Lower lobe of right lung (tissue), 2 donors: ENCODE results near the gene TXNDC15. TPM values are rescaled to one million over a fixed set of nuclear protein-coding genes. Genes with fewer than 3 reads are reported as not detected.
A peak's percentile ranks its signal among the peaks of the same experiment; 100 is the strongest.
"Not testable (repeated sequence)": the region's sequence is repeated elsewhere in the genome, so short reads cannot be mapped to it uniquely, and the experiment has no call there.

Experiments used
- ATAC-seq, 2 donors: fragments of 200-7000 bp; cut with Tn5 transposase; one replicate each; pipeline ENCODE4 v1.9.1; 2020 to 2022; ENCODE audit warnings: mild to moderate bottlenecking in 2 of 2, moderate library complexity in 2 of 2
- DNase-seq: peaks from one replicate; pipeline ENCODE4 v3.0.0-alpha.2; 2020
- H3K27ac ChIP-seq: fragments of 200-600 bp; one replicate; pipeline ENCODE4 v1.8.0; 2022
- H3K27me3 ChIP-seq: fragments of 200-600 bp; one replicate; pipeline ENCODE4 v1.8.0; 2022; ENCODE audit warnings: low read depth
- H3K36me3 ChIP-seq: fragments of 200-600 bp; one replicate; pipeline ENCODE4 v1.8.0; 2022; ENCODE audit warnings: mild to moderate bottlenecking
- H3K4me1 ChIP-seq: fragments of 200-600 bp; one replicate; pipeline ENCODE4 v1.8.0; 2022
- H3K4me3 ChIP-seq: fragments of 200-600 bp; one replicate; pipeline ENCODE4 v1.8.0; 2022; ENCODE audit warnings: mild to moderate bottlenecking
- H3K9me3 ChIP-seq: fragments of 200-600 bp; one replicate; pipeline ENCODE4 v1.8.0; 2022
- CTCF ChIP-seq: fragments of 200-600 bp; IDR thresholded peaks from one replicate; pipeline ENCODE4 v1.8.0; 2022; ENCODE audit warnings: antibody characterized with exemption, mild to moderate bottlenecking
- intact Hi-C: fragments of 100-400 bp; cut with DNase I; formaldehyde crosslinking; loops from one replicate; pipeline ENCODE4 v1.11.0; 2022
- total RNA-seq: library from RNA; stranded (reverse); fragmentation: NEBNext Ultra II Directional; extraction: Animal tissue kit (Norgen Biotek cat#: 25700); gene quantifications from one replicate; pipeline ENCODE4 v1.2.1, GENCODE V29; 2021
- donor health status: DM: no; HTN: yes; CAD: no; lungs with severe emphysema.

The TXNDC15 gene
- total RNA-seq, 1 donor from 2014 or later, result 56.8 TPM

DNA sequence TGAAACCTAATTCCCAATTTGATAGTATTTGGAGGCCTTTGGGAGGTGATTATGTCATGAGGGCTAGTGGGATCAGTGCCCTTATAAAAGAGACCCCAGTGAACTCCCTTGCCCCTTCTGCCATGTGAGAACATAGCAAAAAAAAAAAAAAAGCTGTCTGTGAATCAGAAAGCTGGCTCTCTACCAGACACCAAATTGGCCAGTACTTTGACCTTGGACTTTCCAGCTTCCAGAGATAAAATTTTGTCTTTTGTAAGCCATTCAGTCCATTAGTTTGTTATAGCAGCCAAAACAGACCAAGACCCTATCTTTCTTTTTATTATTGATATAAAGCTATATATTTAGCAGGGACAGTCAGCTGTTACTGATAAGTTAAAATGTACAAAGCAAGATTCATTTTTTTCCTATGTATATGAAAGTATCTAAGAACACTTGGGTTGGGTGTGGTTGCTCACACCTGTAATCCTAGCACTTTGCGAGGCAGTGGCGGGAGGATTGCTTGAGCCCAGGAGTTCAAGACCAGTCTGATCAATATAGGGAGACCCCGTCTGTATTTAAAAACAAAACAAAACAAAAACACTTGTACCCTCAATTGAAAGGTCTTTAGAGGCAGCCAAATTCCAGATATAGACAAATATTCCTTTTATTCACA is 36.5 kb upstream of the TXNDC15 start:
- Histone ChIP-seq H3K9me3 (no peaks in the 10 kb centered on the region), H3K27ac (peak overlapping the region; percentile 24), H3K36me3 (peaks cover 36% of the 10 kb centered on the region), H3K4me1 (no peaks in the 10 kb centered on the region), H3K27me3 (no peaks in the 10 kb centered on the region), H3K4me3 (no peak overlapping the region)
- intact Hi-C loops, result no loop called here
- no peak for TF ChIP-seq CTCF
- ATAC-seq (no peak), DNase-seq (no peak)

- peak; percentile 68 to 88 for ATAC-seq
- peaks cover 36% of the 10 kb centered on the region for H3K36me3 ChIP-seq
- H3K4me3 ChIP-seq, intact Hi-C loops, DNase-seq, H3K9me3 ChIP-seq, H3K4me1 ChIP-seq, H3K27me3 ChIP-seq: not testable (repeated sequence)
- peak overlapping the region; percentile 24 for H3K27ac ChIP-seq
Measured at GRCh38 chr5:134838361-134838760, 35.8 kb upstream of the TXNDC15 start.

DNA sequence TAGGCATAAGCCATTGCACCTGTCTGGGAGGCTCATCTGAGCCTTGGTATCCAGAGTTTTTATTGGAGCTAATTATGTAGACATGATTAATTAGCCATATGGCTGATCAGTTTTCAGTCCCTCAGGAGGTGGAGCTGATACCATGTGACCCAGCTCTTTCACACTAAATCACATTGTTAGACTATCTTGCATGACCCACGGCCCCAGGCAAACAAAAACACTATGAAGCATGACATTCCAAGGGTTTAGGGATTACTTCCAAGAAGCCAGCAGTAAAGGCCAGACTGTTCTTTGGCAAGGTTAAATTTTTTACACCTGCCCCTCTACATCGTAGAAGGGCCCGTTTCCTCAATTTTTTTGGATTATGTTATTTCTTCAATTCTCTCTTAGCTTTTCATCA is 33.4 kb upstream of the TXNDC15 start:
- peaks cover 24% of the 10 kb centered on the region for H3K36me3 ChIP-seq
- H3K9me3 ChIP-seq, result no peaks in the 10 kb centered on the region
- no peak for ATAC-seq
- intact Hi-C loops, result no loop called here
- H3K4me3 ChIP-seq, result no peak overlapping the region
- no peak for DNase-seq
- TF ChIP-seq CTCF, result no peak
- no peaks in the 10 kb centered on the region for H3K27me3 ChIP-seq
- H3K27ac ChIP-seq, result no peak overlapping the region
- H3K4me1 ChIP-seq, result peaks cover 9% of the 10 kb centered on the region

GRCh38 chr5:134844252-134844651 is 29.9 kb upstream of the TXNDC15 start:
- peaks cover 21% of the 10 kb centered on the region for H3K36me3 ChIP-seq
- no peak for ATAC-seq
- intact Hi-C loops, result no loop called here
- H3K27me3 ChIP-seq, result no peaks in the 10 kb centered on the region
- no peak for DNase-seq
- H3K4me1 ChIP-seq, result peaks cover 33% of the 10 kb centered on the region
- no peak overlapping the region for H3K4me3 ChIP-seq
- H3K27ac ChIP-seq, result no peak overlapping the region
- H3K9me3 ChIP-seq, result no peaks in the 10 kb centered on the region
- TF ChIP-seq CTCF, result no peak

GRCh38 chr5:134845335-134845851 is 28.8 kb upstream of the TXNDC15 start:
- ATAC-seq, result peak in 1 of 2 donors; percentile 1
- H3K27me3 ChIP-seq, result no peaks in the 10 kb centered on the region
- no peaks in the 10 kb centered on the region for H3K9me3 ChIP-seq
- DNase-seq, result no peak
- intact Hi-C loops, result no loop called here
- peak overlapping the region; percentile 97 for H3K27ac ChIP-seq
- TF ChIP-seq CTCF, result no peak
- peaks cover 44% of the 10 kb centered on the region for H3K4me1 ChIP-seq
- peak overlapping the region; percentile 81 for H3K4me3 ChIP-seq
- peaks cover 19% of the 10 kb centered on the region for H3K36me3 ChIP-seq

DNA sequence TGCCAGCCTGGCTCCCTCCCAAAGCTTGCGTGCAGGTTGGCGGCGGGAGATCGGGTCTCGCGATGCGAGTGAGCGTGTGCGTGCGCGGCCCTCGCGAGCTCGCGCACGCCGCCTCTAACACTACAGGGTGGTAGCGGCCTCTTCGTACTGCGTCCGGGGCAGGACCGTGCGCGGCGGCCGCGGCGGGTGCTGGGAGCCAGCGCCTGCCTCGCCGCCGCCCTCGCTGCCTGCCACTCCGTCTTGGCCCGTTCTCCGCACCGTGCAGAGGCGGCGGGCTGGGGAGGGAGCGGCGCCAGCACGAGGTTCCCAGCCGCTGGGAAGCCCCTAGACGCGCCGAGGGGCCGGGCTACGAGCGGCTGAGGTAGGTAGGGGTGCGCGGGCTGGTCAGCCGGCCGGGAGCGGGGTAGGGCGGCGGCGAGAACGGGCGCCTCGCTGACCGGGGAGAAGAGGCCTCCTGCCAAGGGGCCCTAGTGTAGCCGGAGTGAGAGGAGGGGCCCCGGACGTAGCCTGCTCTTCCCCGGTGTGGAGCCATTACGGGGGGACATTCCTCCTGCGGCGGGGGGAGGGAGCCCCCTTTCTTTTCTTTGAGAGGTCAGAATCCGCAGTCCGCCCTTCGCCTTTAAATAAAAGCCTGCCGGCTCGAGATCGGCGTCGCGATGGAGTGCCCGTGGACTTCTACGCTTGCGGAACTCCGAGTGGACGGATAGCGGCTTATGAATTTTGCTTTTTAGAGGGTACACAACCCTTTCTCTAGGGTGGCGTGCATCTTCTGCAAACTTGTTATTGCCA is 28.1 kb upstream of the TXNDC15 start, which contains the start of gene C5orf24:
Gene C5orf24, plus strand, starts transcription at position 117 of the 789 bp plus-strand sequence. CDS start 8,933 bp downstream, outside the sequence.
- peaks cover 22% of the 10 kb centered on the region for H3K36me3 ChIP-seq
- TF ChIP-seq CTCF, result no peak
- peak within 1 kb of the TSS; percentile 81 for H3K4me3 ChIP-seq
- peak within 1 kb of the TSS; percentile 97 for H3K27ac ChIP-seq
- ATAC-seq, result peak; percentile 99
- no peaks in the 10 kb centered on the region for H3K27me3 ChIP-seq
- H3K4me1 ChIP-seq, result peaks cover 50% of the 10 kb centered on the region
- no peaks in the 10 kb centered on the region for H3K9me3 ChIP-seq
- intact Hi-C loops, result no loop called here
- peak; percentile 96 for DNase-seq
